Measurements from ENCODE around the gene SHROOM3. TPM values are rescaled to one million over a fixed set of nuclear protein-coding genes. Genes with fewer than 3 reads are reported as not detected.

The SHROOM3 gene
- total and polyA plus RNA-seq, 2 of the 13 experiments (the other 11 are each of a cell fraction or from before 2014, with no cell fraction given) = 0.01 TPM; not detected in 1

DNA sequence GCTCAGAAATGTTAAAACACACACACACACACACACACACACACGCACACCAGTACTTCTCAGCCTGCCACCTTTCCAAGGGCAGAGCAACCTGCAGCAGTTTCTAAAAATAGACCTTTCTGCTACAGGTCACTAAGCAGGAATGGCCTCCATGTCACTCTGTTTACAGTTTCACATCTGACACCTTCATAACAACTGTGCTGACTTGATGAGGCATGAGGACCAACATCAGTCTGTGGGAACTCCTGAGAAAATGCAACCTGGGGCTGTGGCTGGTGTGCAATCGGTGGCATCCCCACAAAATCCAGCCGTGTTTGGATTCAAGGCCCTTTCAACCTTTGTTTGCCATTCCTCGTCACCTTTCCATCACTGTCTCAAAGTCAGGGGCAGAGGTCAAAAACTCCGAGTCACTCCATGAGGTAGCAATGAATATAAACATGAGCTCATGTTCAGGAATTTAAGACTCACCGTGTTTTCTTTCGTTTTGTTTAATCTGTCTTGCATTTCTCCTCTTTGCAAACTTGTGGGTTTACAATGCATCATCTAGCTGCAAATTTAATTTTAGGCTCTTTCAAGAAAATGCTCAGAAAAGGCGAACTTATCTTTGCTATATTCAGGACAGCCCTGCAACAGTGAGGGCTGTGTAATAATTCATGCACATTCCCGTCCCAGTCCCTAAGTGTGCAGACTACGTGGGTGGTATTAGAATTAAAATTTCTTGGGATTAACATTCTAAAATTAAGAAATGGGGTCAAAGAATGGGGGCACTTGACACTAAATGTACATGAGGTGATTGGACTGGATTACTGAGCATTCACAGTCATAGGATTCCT lies 135.3 kb downstream of the SHROOM3 start (continued):
- TF ChIP-seq, protein P1, sequence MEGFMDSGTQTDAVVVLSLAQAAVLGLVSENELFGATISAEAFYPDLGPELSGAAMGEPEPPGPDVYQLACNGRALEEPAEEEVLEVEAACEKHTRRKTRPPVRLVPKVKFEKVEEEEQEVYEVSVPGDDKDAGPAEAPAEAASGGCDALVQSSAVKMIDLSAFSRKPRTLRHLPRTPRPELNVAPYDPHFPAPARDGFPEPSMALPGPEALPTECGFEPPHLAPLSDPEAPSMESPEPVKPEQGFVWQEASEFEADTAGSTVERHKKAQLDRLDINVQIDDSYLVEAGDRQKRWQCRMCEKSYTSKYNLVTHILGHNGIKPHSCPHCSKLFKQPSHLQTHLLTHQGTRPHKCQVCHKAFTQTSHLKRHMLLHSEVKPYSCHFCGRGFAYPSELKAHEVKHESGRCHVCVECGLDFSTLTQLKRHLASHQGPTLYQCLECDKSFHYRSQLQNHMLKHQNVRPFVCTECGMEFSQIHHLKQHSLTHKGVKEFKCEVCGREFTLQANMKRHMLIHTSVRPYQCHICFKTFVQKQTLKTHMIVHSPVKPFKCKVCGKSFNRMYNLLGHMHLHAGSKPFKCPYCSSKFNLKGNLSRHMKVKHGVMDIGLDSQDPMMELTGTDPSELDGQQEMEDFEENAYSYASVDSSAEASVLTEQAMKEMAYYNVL (CRISPR knock-in tag; IDR thresholded peaks at IDR 0.05; ENCODE audit: borderline replicate concordance) = peak; percentile 30; the same call in 1 of the 2 replicates
- no peak for TF ChIP-seq REL (CRISPR knock-in tag; conservative IDR thresholded peaks at IDR 0.05)
- TF ChIP-seq, protein P2, sequence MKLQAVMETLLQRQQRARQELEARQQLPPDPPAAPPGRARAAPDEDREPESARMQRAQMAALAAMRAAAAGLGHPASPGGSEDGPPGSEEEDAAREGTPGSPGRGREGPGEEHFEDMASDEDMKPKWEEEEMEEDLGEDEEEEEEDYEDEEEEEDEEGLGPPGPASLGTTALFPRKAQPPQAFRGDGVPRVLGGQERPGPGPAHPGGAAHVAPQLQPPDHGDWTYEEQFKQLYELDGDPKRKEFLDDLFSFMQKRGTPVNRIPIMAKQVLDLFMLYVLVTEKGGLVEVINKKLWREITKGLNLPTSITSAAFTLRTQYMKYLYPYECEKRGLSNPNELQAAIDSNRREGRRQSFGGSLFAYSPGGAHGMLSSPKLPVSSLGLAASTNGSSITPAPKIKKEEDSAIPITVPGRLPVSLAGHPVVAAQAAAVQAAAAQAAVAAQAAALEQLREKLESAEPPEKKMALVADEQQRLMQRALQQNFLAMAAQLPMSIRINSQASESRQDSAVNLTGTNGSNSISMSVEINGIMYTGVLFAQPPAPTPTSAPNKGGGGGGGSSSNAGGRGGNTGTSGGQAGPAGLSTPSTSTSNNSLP (IDR thresholded peaks at IDR 0.05; ENCODE audit: low read depth, low read length) = 0 out of 2 replicates have a peak, but pooled peaks have one; percentile 67
- TF ChIP-seq ZNF292 (CRISPR knock-in tag; IDR thresholded peaks at IDR 0.05; ENCODE audit: borderline replicate concordance, low read depth) = no peak
- 0 out of 2 replicates have a peak, but pooled peaks have one; percentile 36 for TF ChIP-seq ZNF772 (CRISPR knock-in tag; IDR thresholded peaks at IDR 0.05)
- TF ChIP-seq, protein P3, sequence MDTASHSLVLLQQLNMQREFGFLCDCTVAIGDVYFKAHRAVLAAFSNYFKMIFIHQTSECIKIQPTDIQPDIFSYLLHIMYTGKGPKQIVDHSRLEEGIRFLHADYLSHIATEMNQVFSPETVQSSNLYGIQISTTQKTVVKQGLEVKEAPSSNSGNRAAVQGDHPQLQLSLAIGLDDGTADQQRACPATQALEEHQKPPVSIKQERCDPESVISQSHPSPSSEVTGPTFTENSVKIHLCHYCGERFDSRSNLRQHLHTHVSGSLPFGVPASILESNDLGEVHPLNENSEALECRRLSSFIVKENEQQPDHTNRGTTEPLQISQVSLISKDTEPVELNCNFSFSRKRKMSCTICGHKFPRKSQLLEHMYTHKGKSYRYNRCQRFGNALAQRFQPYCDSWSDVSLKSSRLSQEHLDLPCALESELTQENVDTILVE (CRISPR knock-in tag; IDR thresholded peaks at IDR 0.05) = no peak
- TF ChIP-seq, protein P4, sequence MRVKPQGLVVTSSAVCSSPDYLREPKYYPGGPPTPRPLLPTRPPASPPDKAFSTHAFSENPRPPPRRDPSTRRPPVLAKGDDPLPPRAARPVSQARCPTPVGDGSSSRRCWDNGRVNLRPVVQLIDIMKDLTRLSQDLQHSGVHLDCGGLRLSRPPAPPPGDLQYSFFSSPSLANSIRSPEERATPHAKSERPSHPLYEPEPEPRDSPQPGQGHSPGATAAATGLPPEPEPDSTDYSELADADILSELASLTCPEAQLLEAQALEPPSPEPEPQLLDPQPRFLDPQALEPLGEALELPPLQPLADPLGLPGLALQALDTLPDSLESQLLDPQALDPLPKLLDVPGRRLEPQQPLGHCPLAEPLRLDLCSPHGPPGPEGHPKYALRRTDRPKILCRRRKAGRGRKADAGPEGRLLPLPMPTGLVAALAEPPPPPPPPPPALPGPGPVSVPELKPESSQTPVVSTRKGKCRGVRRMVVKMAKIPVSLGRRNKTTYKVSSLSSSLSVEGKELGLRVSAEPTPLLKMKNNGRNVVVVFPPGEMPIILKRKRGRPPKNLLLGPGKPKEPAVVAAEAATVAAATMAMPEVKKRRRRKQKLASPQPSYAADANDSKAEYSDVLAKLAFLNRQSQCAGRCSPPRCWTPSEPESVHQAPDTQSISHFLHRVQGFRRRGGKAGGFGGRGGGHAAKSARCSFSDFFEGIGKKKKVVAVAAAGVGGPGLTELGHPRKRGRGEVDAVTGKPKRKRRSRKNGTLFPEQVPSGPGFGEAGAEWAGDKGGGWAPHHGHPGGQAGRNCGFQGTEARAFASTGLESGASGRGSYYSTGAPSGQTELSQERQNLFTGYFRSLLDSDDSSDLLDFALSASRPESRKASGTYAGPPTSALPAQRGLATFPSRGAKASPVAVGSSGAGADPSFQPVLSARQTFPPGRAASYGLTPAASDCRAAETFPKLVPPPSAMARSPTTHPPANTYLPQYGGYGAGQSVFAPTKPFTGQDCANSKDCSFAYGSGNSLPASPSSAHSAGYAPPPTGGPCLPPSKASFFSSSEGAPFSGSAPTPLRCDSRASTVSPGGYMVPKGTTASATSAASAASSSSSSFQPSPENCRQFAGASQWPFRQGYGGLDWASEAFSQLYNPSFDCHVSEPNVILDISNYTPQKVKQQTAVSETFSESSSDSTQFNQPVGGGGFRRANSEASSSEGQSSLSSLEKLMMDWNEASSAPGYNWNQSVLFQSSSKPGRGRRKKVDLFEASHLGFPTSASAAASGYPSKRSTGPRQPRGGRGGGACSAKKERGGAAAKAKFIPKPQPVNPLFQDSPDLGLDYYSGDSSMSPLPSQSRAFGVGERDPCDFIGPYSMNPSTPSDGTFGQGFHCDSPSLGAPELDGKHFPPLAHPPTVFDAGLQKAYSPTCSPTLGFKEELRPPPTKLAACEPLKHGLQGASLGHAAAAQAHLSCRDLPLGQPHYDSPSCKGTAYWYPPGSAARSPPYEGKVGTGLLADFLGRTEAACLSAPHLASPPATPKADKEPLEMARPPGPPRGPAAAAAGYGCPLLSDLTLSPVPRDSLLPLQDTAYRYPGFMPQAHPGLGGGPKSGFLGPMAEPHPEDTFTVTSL (CRISPR knock-in tag; IDR thresholded peaks at IDR 0.05; ENCODE audit: borderline replicate concordance) = peak; percentile 70; the same call in 1 of the 2 replicates
- peak; percentile 85; the same call in 1 of the 2 replicates for TF ChIP-seq FOXK1 (CRISPR knock-in tag; IDR thresholded peaks at IDR 0.05; ENCODE audit: borderline replicate concordance, low read depth)
- peak; percentile 84 for TF ChIP-seq FOSL2 (CRISPR knock-in tag; IDR thresholded peaks at IDR 0.05)
- TF ChIP-seq, protein P5, sequence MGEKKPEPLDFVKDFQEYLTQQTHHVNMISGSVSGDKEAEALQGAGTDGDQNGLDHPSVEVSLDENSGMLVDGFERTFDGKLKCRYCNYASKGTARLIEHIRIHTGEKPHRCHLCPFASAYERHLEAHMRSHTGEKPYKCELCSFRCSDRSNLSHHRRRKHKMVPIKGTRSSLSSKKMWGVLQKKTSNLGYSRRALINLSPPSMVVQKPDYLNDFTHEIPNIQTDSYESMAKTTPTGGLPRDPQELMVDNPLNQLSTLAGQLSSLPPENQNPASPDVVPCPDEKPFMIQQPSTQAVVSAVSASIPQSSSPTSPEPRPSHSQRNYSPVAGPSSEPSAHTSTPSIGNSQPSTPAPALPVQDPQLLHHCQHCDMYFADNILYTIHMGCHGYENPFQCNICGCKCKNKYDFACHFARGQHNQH (CRISPR knock-in tag; IDR thresholded peaks at IDR 0.05) = 0 out of 2 replicates have a peak, but pooled peaks have one; percentile 28
- TF ChIP-seq, protein P6, sequence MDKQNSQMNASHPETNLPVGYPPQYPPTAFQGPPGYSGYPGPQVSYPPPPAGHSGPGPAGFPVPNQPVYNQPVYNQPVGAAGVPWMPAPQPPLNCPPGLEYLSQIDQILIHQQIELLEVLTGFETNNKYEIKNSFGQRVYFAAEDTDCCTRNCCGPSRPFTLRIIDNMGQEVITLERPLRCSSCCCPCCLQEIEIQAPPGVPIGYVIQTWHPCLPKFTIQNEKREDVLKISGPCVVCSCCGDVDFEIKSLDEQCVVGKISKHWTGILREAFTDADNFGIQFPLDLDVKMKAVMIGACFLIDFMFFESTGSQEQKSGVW (CRISPR knock-in tag; IDR thresholded peaks at IDR 0.05; ENCODE audit: borderline replicate concordance) = no peak
- peak; percentile 56; the same call in 1 of the 2 replicates for TF ChIP-seq HMG20A (CRISPR knock-in tag; IDR thresholded peaks at IDR 0.05; ENCODE audit: borderline replicate concordance)

Measured in HepG2 (cell line).